ENCODE data around the gene CALM3.

Gene CALM3

GRCh38 chr19:46648060-46648960 lies 47.2 kb downstream of the CALM3 start:
- H3K27me3 ChIP-seq (ENCODE audit: control insufficient read depth in 1 of 2, insufficient read depth in 2 of 2, low read length in 2 of 2): no peaks in the 10 kb centered on the region
- H3K9me3 ChIP-seq (ENCODE audit: low read length): no peaks in the 10 kb centered on the region
- peak overlapping the region; percentile 17 for H3K27ac ChIP-seq (ENCODE audit: low read depth, low read length)
- peaks cover 15% of the 10 kb centered on the region for H3K4me1 ChIP-seq (ENCODE audit: insufficient read depth, low read length)
- H3K9ac ChIP-seq (ENCODE audit: low read length): no peak overlapping the region
- H3K36me3 ChIP-seq (ENCODE audit: insufficient read depth, low read length): peaks cover 5% of the 10 kb centered on the region
- no peak overlapping the region for H3K4me3 ChIP-seq (ENCODE audit: low read depth in 1 of 2, low read length in 2 of 2)

- no peak overlapping the region for H3K27ac ChIP-seq (ENCODE audit: low read depth, low read length)
- no peak overlapping the region for H3K4me3 ChIP-seq (ENCODE audit: low read depth in 1 of 2, low read length in 2 of 2)
Measured at GRCh38 chr19:46648961-46649960, 48.1 kb downstream of the CALM3 start.

GRCh38 chr19:46650445-46650844 lies 49.3 kb downstream of the CALM3 start:
- no peak overlapping the region for H3K9ac ChIP-seq (ENCODE audit: low read length)
- H3K4me1 ChIP-seq (ENCODE audit: insufficient read depth, low read length): peaks cover 27% of the 10 kb centered on the region
- H3K4me3 ChIP-seq (ENCODE audit: low read depth in 1 of 2, low read length in 2 of 2): no peak overlapping the region
- peaks cover 5% of the 10 kb centered on the region for H3K36me3 ChIP-seq (ENCODE audit: insufficient read depth, low read length)
- H3K27ac ChIP-seq (ENCODE audit: low read depth, low read length): no peak overlapping the region
- H3K27me3 ChIP-seq (ENCODE audit: control insufficient read depth in 1 of 2, insufficient read depth in 2 of 2, low read length in 2 of 2): no peaks in the 10 kb centered on the region
- no peaks in the 10 kb centered on the region for H3K9me3 ChIP-seq (ENCODE audit: low read length)

More at GRCh38 chr19:46648961-46649960, 48.1 kb downstream of the CALM3 start:
- Histone ChIP-seq H3K4me1 (ENCODE audit: insufficient read depth, low read length) (peaks cover 23% of the 10 kb centered on the region), H3K9me3 (ENCODE audit: low read length) (no peaks in the 10 kb centered on the region), H3K36me3 (ENCODE audit: insufficient read depth, low read length) (peaks cover 5% of the 10 kb centered on the region), H3K27me3 (ENCODE audit: control insufficient read depth in 1 of 2, insufficient read depth in 2 of 2, low read length in 2 of 2) (no peaks in the 10 kb centered on the region), H3K9ac (ENCODE audit: low read length) (no peak overlapping the region)

- H3K9me3 ChIP-seq (ENCODE audit: low read length): no peaks in the 10 kb centered on the region
- H3K9ac ChIP-seq (ENCODE audit: low read length): peak overlapping the region; percentile 71
- H3K27ac ChIP-seq (ENCODE audit: low read depth, low read length): peak overlapping the region; percentile 64
- H3K36me3 ChIP-seq (ENCODE audit: insufficient read depth, low read length): peaks cover 6% of the 10 kb centered on the region
- peak overlapping the region in 1 of 2 donors; percentile 61 for H3K4me3 ChIP-seq (ENCODE audit: low read depth in 1 of 2, low read length in 2 of 2)
- peaks cover 43% of the 10 kb centered on the region for H3K4me1 ChIP-seq (ENCODE audit: insufficient read depth, low read length)
- peaks cover 0 to 7% of the 10 kb centered on the region in 2 donors for H3K27me3 ChIP-seq (ENCODE audit: control insufficient read depth in 1 of 2, insufficient read depth in 2 of 2, low read length in 2 of 2)
Measured at GRCh38 chr19:46654621-46655152, 53.6 kb downstream of the CALM3 start.

- peak overlapping the region; percentile 51 for H3K27ac ChIP-seq (ENCODE audit: low read depth, low read length)
- no peak overlapping the region for H3K9ac ChIP-seq (ENCODE audit: low read length)
- H3K4me3 ChIP-seq (ENCODE audit: low read depth in 1 of 2, low read length in 2 of 2): no peak overlapping the region
- H3K36me3 ChIP-seq (ENCODE audit: insufficient read depth, low read length): peaks cover 6% of the 10 kb centered on the region
- H3K9me3 ChIP-seq (ENCODE audit: low read length): no peaks in the 10 kb centered on the region
- H3K27me3 ChIP-seq (ENCODE audit: control insufficient read depth in 1 of 2, insufficient read depth in 2 of 2, low read length in 2 of 2): peaks cover 0 to 8% of the 10 kb centered on the region in 2 donors
- H3K4me1 ChIP-seq (ENCODE audit: insufficient read depth, low read length): peaks cover 45% of the 10 kb centered on the region
Measured at GRCh38 chr19:46656541-46656940, 55.4 kb downstream of the CALM3 start.

- Histone ChIP-seq H3K4me1 (ENCODE audit: insufficient read depth, low read length) (peaks cover 31% of the 10 kb centered on the region), H3K9me3 (ENCODE audit: low read length) (no peaks in the 10 kb centered on the region), H3K4me3 (ENCODE audit: low read depth in 1 of 2, low read length in 2 of 2) (peak overlapping the region; percentile 88 to 100), H3K27me3 (ENCODE audit: control insufficient read depth in 1 of 2, insufficient read depth in 2 of 2, low read length in 2 of 2) (peaks cover 0 to 8% of the 10 kb centered on the region in 2 donors), H3K9ac (ENCODE audit: low read length) (peak overlapping the region; percentile 94), H3K27ac (ENCODE audit: low read depth, low read length) (peak overlapping the region; percentile 89), H3K36me3 (ENCODE audit: insufficient read depth, low read length) (peaks cover 6% of the 10 kb centered on the region)
Measured at GRCh38 chr19:46659151-46660007, 58.2 kb downstream of the CALM3 start.

GRCh38 chr19:46660008-46660517 lies 58.9 kb downstream of the CALM3 start:
- H3K27me3 ChIP-seq (ENCODE audit: control insufficient read depth in 1 of 2, insufficient read depth in 2 of 2, low read length in 2 of 2): peaks cover 0 to 8% of the 10 kb centered on the region in 2 donors
- H3K9me3 ChIP-seq (ENCODE audit: low read length): no peaks in the 10 kb centered on the region
- peak overlapping the region; percentile 89 for H3K27ac ChIP-seq (ENCODE audit: low read depth, low read length)
- H3K9ac ChIP-seq (ENCODE audit: low read length): peak overlapping the region; percentile 94
- peaks cover 6% of the 10 kb centered on the region for H3K36me3 ChIP-seq (ENCODE audit: insufficient read depth, low read length)
- H3K4me3 ChIP-seq (ENCODE audit: low read depth in 1 of 2, low read length in 2 of 2): peak overlapping the region; percentile 88 to 100
- peaks cover 26% of the 10 kb centered on the region for H3K4me1 ChIP-seq (ENCODE audit: insufficient read depth, low read length)
